GM21619 (cell line): ENCODE results near the gene NUMBL.
"Not testable (repeated sequence)": the region's sequence is repeated elsewhere in the genome, so short reads cannot be mapped to it uniquely, and the experiment has no call there.

Source experiments
- ATAC-seq: cut with Tn5 transposase; IDR thresholded peaks from one replicate; pipeline ENCODE4 v1.9.1; 2021; ENCODE audit not compliant: unreplicated experiment

The NUMBL gene

DNA sequence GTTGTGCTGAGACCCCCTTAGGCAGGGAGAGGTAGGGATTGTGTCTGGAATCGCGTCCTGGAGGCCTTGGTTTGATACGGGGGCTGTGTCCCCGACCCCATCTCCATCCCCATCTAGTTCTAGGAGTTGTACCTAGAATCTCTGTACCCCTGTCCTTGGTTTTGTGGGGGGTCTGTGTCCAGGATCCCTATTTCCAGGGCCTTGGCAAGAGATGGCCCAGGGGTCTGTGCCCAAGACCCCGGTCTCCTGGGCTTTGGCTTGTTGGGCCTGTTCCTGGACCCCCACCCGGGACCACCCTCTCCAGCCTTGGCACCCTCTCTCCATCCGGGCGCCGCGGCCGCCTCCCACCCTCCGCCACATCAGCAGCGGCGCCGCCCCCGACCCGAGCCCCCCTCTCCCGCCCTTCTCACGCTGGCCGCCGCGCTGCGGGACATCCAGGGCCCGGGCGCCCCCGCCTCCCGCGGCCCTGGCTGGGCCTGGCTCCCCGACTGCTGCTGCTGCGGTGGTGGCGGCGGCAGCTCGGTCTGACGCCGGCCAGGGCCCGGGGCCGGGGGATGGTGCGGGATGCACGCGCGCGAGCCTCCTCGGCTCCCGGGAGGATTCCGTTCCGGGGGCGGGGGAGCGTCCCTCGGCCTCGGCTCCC, at the start of gene NUMBL:
Gene NUMBL, minus strand, starts transcription at position 602 of the 643 bp plus-strand sequence. Its CDS starts 168 bp downstream, at position 434.
- ATAC-seq = no peak

DNA sequence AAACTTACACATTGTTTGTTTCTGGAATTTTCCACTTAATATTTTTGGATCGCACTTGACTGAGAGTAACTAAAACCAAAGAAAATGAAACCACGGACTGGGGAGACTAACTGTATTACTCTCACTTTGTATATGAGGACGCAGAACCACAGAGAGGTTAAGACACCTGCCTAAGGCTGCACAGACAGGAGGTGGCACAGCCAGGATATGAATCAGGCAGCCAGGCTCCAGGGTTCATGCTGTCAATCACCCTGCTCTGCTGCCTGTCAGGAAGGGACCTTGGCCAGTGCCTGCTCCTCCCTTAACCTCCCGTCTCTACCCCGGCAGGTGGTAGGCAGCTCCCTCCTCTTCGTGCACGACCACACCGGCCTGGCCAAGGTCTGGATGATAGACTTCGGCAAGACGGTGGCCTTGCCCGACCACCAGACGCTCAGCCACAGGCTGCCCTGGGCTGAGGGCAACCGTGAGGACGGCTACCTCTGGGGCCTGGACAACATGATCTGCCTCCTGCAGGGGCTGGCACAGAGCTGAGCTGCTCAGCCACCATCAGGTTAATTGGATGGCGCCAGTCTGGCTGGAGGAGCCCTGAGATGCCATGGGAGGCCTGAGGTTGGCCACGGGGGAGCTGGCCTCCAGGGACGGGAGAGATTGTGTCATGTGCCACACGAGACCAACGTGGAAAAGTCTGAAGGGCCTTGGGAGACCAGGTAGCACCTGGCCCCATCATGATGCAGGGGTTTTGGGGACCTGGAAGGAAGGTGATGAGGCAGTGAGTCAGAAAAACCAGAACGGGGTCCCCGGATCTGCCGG, 48.8 kb upstream of the NUMBL start:
- no peak for ATAC-seq

DNA sequence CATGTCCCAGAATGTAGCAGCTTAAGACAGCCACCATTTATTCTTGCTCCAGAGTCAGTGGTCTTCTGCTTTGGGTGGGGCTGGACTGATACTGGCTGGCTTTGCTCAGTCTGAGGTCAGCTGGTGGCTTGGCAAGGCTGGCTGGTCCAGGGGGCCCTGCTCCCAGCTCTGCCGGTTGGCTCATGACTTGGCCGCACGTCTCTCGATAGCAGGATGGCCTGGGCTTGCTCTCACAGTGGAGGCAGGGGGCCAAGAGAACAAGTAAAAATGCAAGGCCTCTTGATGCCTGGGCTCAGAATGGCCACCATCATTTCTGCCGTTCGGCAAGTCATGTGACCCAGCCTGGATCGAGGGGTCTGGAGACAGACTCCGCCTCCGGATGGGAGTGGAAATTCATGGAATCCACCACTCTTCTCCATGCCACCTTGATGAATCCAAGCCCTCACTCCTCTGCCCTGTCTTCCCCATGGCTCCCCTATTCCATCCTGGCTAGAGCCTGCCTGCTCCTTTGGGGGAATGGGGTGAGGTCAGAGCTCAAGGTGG, 46.7 kb upstream of the NUMBL start:
- ATAC-seq = no peak

GRCh38 chr19:40736661-40737060, 46.2 kb upstream of the NUMBL start:
- no peak for ATAC-seq

DNA sequence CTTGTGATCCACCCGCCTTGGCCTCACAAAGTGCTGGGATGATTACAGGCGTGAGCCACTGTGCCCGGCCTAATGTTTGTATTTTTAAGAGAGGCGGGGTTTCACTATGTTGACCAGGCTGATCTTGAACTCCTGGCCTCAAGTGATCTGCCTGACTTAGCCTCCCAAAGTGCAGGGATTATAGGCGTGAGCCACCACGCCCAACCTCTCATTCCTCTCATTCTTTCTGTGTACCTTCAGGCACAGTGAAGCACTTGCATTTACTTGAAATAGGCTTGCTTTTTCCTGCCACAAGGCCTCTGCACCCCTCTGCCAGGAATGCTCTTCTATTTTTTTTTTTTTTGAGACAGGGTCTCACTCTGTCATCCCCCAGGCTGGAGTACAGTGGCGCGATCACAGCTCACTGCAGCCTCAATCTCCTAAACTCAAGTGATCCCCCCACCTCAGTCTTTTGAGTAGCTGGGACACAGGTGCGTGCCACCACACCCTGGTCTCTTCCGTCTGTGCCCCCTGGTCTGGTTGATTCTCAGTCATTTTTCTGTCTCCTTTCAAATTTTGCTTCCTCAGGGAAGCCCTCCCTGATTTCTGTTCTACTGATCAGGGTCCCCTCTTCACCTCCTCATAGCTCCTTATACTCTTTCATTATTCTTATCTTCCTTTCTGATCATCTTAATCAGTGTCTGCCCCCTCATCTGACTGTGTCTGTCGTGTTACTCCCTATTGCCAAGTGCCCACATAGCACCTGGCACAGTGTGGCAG, 44.7 kb upstream of the NUMBL start:
- no peak for ATAC-seq

DNA sequence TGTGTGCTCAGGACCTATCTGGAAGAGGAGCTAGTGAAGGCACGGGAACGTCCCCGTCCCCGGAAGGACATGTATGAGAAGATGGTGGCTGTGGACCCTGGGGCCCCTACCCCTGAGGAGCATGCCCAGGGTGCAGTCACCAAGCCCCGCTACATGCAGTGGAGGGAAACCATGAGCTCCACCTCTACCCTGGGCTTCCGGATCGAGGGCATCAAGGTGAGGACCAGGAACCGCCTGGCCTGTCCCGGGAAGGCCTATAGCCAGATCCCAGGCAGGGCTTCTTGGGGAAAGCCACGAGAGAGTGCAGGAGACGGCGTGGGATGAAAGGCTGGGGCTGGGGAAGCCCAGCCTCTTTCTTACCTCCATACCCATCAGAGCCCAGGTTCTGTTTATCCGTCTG, 42.7 kb upstream of the NUMBL start:
- no peak for ATAC-seq

GRCh38 chr19:40732304-40732703, 41.9 kb upstream of the NUMBL start:
- ATAC-seq = not testable (repeated sequence)

DNA sequence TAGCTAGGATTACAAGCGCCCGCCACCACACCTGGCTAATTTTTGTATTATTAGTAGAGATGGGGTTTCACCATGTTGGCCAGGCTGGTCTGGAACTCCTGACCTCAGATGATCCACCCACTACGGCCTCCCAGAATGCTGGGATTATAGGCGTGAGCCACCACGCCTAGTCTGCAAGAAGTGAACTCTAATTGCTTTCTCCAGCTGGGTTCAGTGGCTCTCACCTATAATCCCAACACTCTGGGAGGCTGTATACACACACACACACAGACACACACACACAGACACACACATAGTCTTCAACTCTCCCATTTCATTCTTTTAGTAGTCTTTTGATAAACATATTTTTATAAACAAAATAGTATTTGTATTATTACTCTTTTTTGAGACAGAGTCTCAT, 39.6 kb upstream of the NUMBL start:
- ATAC-seq = not testable (repeated sequence)

DNA sequence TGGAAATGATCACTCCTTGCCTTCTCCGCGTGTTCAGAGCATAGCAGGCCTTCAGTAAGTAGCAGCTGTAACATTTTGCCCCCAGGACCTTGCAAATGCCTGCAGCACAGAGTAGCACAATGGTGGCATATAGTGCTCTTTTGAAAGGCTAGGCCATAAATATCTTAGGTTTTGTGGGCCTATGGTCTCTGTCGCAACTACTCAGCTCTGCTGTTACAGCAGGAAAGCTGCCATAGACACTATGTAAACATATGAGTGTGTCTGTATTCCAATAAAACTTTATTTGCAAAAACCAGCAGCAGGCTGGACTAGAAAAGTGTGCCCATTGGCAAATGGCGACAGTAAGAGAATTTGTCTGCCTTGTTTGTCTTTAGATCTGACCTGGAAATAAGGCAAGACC, 35.8 kb upstream of the NUMBL start:
- ATAC-seq = no peak

GRCh38 chr19:40724855-40725254, 34.4 kb upstream of the NUMBL start:
- ATAC-seq = no peak

DNA sequence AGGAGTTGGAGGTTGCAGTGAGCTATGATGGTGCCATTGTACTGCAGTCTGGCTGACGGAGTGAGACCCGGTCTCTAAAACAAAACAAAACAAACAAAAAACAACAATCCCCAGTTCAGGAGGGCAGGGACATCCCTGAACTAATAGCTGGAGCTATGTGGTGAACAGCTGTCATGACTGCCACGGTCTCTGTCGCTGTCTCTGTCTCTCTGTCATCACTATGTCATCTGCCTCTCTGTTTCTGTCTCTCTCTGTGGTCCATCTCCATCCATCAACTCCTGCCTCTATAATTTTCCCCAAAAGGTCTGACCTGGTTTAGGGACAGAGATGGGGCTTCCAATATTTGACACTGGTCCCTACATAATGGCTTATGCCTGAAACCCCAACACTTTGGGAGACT, 33.9 kb upstream of the NUMBL start:
- no peak for ATAC-seq

GRCh38 chr19:40723661-40724254, 33.3 kb upstream of the NUMBL start:
- no peak for ATAC-seq

GRCh38 chr19:40721936-40722661, 31.6 kb upstream of the NUMBL start:
- ATAC-seq = no peak

DNA sequence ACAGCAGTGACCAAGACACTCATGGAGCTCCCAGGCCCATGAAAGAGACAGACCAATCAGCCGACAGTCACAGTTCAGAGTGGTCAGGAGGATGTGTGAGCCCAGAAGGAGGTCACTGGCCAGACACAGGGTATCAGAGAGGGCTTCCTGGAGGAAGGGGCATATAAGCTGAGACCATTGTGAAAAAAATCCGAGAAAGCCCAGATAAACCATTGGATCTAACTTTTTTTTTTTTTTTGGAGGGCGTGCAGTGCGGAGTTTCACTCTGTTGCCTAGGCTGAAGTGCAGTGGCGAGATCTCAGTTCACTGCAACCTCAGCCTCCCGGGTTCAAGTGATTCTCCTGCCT, 30.7 kb upstream of the NUMBL start:
- no peak for ATAC-seq

DNA sequence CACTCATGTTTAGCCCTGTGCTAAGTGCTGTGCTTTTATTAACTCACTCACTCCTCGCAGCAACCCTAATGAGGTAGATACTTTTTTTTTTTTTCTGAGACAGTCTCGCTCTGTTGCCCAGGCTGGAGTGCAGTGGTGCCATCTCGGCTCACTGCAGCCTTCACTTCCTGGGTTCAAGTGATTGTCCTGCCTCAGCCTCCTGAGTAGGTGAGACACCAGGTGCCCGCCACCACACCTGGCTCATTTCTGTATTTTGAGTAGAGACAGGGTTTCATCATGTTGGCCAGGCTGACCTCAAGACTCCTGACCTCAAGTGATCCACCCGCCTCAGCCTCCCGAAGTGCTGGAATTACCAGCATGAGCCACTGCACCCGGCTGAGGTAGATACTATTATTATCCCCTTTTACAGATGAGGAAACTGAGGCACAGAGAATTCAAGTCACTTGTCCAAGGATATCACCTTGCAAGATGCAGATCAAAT, 29.0 kb upstream of the NUMBL start:
- no peak for ATAC-seq

DNA sequence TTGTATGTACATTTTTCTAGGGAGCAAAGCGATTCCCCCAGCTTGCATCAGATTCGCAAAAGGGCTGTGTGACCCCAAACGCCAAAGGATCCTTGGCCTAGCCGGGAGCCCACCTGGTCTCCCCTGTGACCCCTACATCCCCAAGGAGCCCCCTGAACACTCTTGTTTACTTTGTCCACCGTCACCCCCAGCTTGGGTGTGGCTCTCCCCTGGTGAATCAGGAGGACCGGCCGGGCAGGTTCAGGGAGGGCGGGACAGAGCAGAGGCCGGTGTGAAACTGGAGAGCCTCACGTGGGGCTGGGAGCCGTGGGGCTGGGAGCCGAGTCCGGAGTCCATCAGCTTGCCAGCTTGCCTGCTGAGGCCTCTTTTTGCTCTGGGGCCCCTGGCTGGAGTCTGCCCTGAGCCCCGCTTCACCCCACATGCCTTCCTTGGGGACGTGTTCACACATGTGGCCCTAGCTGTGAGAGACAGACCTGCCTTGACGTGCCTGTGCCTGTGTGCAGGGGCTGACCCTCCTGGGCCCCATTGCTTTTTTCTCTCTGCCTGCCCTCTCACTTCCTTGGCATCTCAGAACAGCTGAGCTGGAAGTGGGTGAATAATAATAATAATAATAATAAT, 28.4 kb upstream of the NUMBL start:
- no peak for ATAC-seq

GRCh38 chr19:40717880-40718773, 27.7 kb upstream of the NUMBL start:
- no peak for ATAC-seq

DNA sequence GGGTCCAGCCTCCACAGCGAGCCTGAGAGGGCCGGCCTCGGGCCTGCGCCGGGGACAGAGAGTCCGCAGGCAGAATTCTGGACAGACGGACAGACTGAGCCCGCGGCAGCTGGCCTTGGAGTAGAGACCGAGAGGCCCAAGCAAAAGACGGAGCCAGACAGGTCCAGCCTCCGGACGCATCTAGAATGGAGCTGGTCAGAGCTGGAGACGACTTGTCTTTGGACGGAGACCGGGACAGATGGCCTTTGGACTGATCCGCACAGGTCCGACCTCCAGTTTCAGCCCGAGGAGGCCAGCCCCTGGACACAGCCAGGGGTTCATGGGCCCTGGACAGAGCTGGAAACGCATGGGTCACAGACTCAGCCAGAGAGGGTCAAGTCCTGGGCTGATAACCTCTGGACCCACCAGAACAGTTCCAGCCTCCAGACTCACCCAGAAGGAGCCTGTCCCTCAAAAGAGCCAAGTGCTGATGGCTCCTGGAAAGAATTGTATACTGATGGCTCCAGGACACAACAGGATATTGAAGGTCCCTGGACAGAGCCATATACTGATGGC, 27.0 kb upstream of the NUMBL start:
- ATAC-seq = peak; percentile 3
